Duodenal mucosa (tissue), 2 donors: ENCODE data around the gene PSMD13.
A peak's percentile ranks its signal among the peaks of the same experiment; 100 is the strongest.

Source experiments
- H3K27ac ChIP-seq: one replicate; pipeline ENCODE4 v1.7.0; 2013; ENCODE audit warnings: low read depth, low read length
- H3K27me3 ChIP-seq, 2 donors: one replicate each; pipeline ENCODE4 v1.7.0; 2013; ENCODE audit warnings: low read length in 2 of 2, control low read depth in 1 of 2; ENCODE audit not compliant: insufficient read depth in 2 of 2, control insufficient read depth in 1 of 2
- H3K36me3 ChIP-seq, 2 donors: one replicate each; pipeline ENCODE4 v1.7.0; 2013; ENCODE audit warnings: low read length in 2 of 2, control low read depth in 1 of 2; ENCODE audit not compliant: insufficient read depth in 2 of 2, control insufficient read depth in 1 of 2
- H3K4me1 ChIP-seq, 2 donors: one replicate each; pipeline ENCODE4 v1.7.0; 2013; ENCODE audit warnings: low read length in 2 of 2, control low read depth in 1 of 2; ENCODE audit not compliant: insufficient read depth in 2 of 2, control insufficient read depth in 1 of 2
- H3K4me3 ChIP-seq, 2 donors: one replicate each; pipeline ENCODE4 v1.7.0; 2013; ENCODE audit warnings: low read length in 2 of 2, low read depth in 1 of 2
- H3K9ac ChIP-seq, 2 donors: one replicate each; pipeline ENCODE4 v1.7.0; 2013; ENCODE audit warnings: low read length in 2 of 2, low read depth in 1 of 2
- H3K9me3 ChIP-seq, 2 donors: one replicate each; pipeline ENCODE4 v1.7.0; 2013; ENCODE audit warnings: low read length in 2 of 2, control low read depth in 1 of 2; ENCODE audit not compliant: control insufficient read depth in 1 of 2

PSMD13 gene

GRCh38 chr11:205221-206001 lies 31.4 kb upstream of the PSMD13 start:
- no peaks in the 10 kb centered on the region for H3K27me3 ChIP-seq
- peak overlapping the region; percentile 95 to 97 for H3K9ac ChIP-seq
- H3K27ac ChIP-seq: no peak overlapping the region
- peak overlapping the region; percentile 82 to 96 for H3K4me3 ChIP-seq
- H3K4me1 ChIP-seq: peaks cover 36 to 56% of the 10 kb centered on the region in 2 donors
- H3K9me3 ChIP-seq: no peaks in the 10 kb centered on the region
- H3K36me3 ChIP-seq: peaks cover 18 to 50% of the 10 kb centered on the region in 2 donors

- Histone ChIP-seq H3K27me3 (no peaks in the 10 kb centered on the region), H3K27ac (no peak overlapping the region), H3K4me1 (peaks cover 39 to 62% of the 10 kb centered on the region in 2 donors), H3K9me3 (no peaks in the 10 kb centered on the region), H3K4me3 (peak overlapping the region; percentile 82 to 96), H3K9ac (peak overlapping the region; percentile 95 to 97), H3K36me3 (peaks cover 22 to 52% of the 10 kb centered on the region in 2 donors)
Observed at GRCh38 chr11:206002-206384, 30.8 kb upstream of the PSMD13 start.

GRCh38 chr11:206526-207207 lies 30.1 kb upstream of the PSMD13 start:
- Histone ChIP-seq H3K27me3 (no peaks in the 10 kb centered on the region), H3K9ac (peak overlapping the region; percentile 95 to 97), H3K4me3 (peak overlapping the region; percentile 82 to 96), H3K4me1 (peaks cover 41 to 60% of the 10 kb centered on the region in 2 donors), H3K27ac (peak overlapping the region; percentile 99), H3K9me3 (no peaks in the 10 kb centered on the region), H3K36me3 (peaks cover 29 to 57% of the 10 kb centered on the region in 2 donors)

- Histone ChIP-seq H3K4me3 (peak within 1 kb of the TSS; percentile 82 to 96), H3K36me3 (peaks cover 35 to 61% of the 10 kb centered on the region in 2 donors), H3K9ac (peak within 1 kb of the TSS; percentile 98 to 100), H3K9me3 (no peaks in the 10 kb centered on the region), H3K27ac (peak within 1 kb of the TSS; percentile 99), H3K4me1 (peaks cover 41 to 53% of the 10 kb centered on the region in 2 donors), H3K27me3 (no peaks in the 10 kb centered on the region)
Observed at GRCh38 chr11:207208-207862, 29.4 kb upstream of the PSMD13 start, which contains the start of the genes BET1L and RIC8A. Gene BET1L (minus strand): TSS chr11:207399. CDS start chr11:207321, 78 bp downstream. Gene RIC8A (plus strand): TSS chr11:207708. CDS start chr11:208855, 1,147 bp downstream.

GRCh38 chr11:207863-208180 lies 29.0 kb upstream of the PSMD13 start:
- H3K9ac ChIP-seq: peak overlapping the region; percentile 98 to 100
- H3K9me3 ChIP-seq: no peaks in the 10 kb centered on the region

GRCh38 chr11:208181-208916 lies 28.4 kb upstream of the PSMD13 start:
- H3K4me3 ChIP-seq: peak overlapping the region; percentile 82 to 96
- H3K9me3 ChIP-seq: no peaks in the 10 kb centered on the region
- H3K36me3 ChIP-seq: peaks cover 45 to 61% of the 10 kb centered on the region in 2 donors
- H3K27ac ChIP-seq: peak overlapping the region; percentile 99
- no peaks in the 10 kb centered on the region for H3K27me3 ChIP-seq
- H3K4me1 ChIP-seq: peaks cover 40 to 46% of the 10 kb centered on the region in 2 donors
- peak overlapping the region; percentile 98 to 100 for H3K9ac ChIP-seq

More at GRCh38 chr11:207863-208180, 29.0 kb upstream of the PSMD13 start:
- Histone ChIP-seq H3K27ac (peak overlapping the region; percentile 99), H3K4me3 (peak overlapping the region; percentile 82 to 96), H3K27me3 (no peaks in the 10 kb centered on the region), H3K36me3 (peaks cover 40 to 61% of the 10 kb centered on the region in 2 donors), H3K4me1 (peaks cover 41 to 49% of the 10 kb centered on the region in 2 donors)

GRCh38 chr11:208917-209260 lies 27.9 kb upstream of the PSMD13 start:
- H3K4me3 ChIP-seq: peak overlapping the region; percentile 82 to 96
- peaks cover 47 to 59% of the 10 kb centered on the region in 2 donors for H3K36me3 ChIP-seq
- H3K27me3 ChIP-seq: no peaks in the 10 kb centered on the region
- peaks cover 37 to 45% of the 10 kb centered on the region in 2 donors for H3K4me1 ChIP-seq
- peak overlapping the region; percentile 61 to 98 for H3K9ac ChIP-seq
- H3K9me3 ChIP-seq: no peaks in the 10 kb centered on the region
- H3K27ac ChIP-seq: peak overlapping the region; percentile 99

- no peaks in the 10 kb centered on the region for H3K27me3 ChIP-seq
- peak overlapping the region; percentile 82 to 96 for H3K4me3 ChIP-seq
- H3K9me3 ChIP-seq: no peaks in the 10 kb centered on the region
- peak overlapping the region; percentile 61 to 98 for H3K9ac ChIP-seq
- H3K27ac ChIP-seq: no peak overlapping the region
- H3K36me3 ChIP-seq: peaks cover 49 to 59% of the 10 kb centered on the region in 2 donors
- peaks cover 34 to 45% of the 10 kb centered on the region in 2 donors for H3K4me1 ChIP-seq
Observed at GRCh38 chr11:209275-210121, 27.3 kb upstream of the PSMD13 start.
